ENCODE measurements around the gene TPP2.

TPP2 gene

DNA sequence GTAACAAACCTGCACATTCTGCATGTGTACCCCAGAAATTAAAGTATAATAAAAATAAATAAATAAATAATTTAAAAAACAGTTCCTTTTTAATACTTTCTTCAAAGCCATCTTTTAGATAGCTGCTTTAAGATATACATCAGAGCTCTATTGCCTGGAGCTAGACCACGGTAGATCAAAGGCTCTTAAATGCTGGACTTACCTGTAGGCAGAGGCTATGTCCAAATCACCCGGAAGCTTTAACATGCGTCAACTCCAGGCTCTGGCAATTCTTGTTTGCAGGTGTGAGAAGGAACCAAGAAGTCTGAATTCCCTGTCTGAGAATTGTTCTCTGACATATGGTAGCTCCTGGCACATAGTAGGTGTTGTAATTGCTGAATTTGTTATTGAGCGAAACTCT lies 99.7 kb downstream of the TPP2 start:
- no peak for DNase-seq

DNA sequence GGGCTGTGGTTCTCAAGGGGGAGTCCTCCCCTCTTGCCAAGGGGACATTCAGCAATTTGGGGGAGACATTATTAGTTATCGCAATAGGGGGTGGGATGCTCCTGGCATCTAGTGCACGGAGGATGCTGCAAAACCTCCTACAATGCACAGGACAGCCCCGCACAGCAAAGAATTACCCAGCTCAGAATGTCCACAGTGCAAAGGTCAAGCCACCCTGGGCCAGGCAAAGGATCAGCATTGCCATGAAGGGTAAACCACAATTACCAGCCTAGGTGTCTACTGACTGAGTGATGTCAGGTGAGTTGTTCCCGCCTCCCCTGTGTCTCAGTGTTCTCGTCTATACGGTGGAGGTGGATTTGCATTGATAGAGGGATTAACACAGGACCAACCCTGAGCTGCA lies 100.5 kb downstream of the TPP2 start:
- no peak for DNase-seq

DNA sequence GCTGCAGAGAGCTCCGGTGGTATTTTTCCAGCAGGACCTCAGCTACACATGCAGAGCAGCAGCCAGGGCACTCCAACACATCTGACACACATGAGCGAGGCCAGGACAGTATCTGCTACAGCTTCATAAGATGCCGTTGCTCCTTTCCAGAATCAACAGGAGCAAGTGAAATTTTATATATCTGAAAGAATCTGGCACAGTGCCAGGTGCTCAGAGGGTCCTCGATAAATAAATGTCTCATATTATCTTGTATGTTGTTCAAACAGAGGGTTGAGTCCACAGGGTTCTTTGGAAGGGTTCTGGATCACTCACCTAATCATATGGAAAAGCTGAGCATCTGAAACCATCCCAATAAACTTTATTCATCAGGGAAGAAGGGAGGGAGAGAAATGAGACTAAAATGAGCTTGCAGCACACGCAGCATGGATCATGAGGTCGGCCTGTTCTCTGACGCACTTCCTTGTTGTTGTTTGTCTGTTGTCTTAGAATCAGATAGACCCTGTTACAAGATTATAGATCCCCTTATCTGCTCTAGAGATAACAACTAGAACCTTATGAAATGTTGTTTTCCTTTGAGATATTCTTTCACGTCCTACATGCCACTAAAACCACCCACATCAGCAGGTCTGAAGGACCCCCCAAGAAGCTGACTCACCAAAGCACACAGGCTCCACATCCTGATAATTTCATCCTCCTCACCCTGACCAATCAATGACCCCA lies 101.3 kb downstream of the TPP2 start:
- DNase-seq, result no peak

DNA sequence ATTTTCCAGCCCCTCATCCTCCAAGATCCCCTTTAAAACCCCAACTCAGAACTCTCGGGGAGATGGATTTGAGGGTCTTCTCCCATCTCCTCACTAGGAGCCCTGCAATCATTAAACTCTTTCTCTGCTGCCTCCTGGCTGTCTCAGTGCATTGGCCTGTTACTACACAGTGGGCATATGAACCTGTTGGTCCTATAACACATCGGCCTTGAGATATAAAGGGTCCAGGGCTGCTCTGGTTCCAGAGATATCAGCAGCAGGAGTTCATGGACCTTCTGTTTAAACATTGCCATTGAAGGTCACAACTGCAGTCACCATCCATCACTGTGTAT lies 101.8 kb downstream of the TPP2 start:
- DNase-seq, result no peak

DNA sequence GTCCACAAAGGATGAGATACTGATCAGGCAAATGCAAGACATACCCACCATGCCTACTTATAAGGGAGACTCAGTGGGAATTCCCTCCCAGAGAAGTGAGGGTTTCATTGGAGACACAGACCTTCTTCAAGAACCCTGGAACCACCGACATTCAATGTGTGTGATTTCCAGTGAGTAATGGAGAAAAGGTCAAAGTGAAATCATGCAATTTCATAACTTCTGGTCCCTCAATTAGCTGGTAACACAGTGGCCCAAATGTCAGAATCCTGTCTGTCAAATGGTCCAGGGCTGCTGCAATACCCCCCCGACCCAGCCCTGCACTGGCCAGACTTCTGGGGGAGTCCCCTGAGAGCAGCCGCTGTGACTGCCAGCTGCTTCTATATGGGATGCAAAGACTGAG lies 102.7 kb downstream of the TPP2 start:
- DNase-seq, result no peak

DNA sequence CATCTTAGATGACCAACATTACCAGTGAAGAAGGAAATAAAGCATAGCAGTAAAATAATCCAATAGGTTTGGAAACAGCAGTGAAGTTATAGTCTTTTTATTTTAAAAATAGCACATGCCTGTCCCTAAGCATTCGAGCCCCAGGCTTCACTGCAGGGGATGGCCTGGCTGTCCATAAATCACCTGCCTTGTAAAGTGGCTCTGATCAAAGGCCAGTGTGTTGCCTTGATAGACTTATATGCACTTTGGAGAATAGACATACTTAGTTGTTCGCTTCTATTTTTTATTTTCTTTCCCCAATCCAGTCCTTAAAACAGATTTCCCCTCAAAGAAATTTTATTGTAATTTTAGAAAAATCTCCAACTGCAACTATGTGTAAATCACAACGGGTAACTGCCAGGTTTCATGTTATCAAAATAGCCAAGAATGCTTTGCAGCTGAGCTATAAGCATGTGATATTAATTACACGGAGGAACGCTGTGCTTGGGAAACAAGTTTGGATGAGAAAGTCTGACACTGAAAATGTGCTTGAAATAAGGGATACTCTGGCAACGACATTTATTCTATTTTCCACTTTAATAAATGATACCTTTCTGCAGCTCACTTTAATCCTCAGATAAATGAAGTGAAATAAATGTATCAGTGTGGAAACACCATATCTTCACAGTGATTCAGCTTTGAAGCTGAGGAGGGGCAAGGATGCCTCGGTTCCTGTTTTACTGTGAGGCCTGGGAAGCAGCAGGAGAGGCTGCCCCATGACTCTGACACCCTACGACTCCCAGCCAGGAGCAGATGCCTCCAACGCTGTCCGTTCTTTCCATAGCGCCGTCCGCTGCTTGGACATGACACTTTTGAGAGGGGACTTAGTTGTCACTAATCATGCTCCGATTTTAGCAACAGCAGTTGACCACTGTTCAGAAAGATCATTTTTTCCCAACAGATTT lies 103.6 kb downstream of the TPP2 start:
- DNase-seq, result no peak

DNA sequence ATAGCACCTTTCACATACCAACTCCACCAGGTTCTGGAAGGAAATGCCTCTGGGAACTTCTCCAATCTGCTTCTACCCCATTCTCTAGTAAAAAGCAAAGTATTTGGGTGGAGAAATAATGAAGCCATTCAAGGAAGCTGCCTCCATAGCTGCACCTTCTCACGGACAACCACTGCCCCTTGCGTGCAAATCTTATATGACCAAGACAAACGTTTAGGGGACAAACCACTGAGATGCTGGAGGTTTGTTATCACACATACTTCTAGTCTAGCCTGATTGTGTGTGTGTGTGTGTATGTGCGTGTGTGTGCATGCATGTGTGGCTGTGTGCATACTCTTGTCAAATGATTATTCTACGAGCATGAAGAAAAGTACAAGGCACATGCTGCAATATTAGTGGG lies 104.5 kb downstream of the TPP2 start:
- no peak for DNase-seq

DNA sequence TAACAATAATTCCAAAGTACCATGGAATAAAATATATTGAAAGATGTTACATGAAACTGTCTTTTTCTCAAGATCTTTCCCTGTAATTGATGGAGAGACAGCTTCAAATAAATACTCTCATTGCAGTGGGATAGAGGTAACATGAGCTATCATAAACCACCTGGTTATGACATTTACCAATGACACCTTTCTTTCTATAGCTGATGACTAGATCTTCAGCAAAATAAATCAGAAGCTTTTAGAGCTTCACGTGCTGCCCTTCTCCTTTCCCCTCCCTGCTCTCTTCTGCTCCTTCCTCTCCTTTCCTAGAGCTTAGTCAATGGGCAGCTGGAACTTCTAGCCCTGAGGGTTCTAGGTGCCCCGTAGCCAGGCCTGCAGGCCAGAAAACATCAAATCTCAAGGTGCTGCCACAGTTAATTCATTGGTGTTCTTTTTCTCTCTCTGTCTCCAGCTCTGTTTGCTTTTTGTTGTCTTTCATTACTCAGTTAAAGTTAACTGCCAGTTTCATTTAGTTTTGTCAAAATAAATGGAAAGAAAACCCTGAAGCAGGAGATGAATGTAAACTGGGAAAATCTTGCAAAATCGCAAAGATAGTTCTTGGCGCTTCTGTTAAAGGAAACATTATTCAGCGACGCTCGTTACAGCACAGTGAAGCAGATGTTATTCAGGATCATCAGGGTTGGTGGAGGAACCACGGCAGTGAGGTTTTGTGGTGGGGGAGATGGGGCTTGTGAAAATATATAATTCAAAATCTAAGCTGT lies 106.4 kb downstream of the TPP2 start:
- no peak for DNase-seq

DNA sequence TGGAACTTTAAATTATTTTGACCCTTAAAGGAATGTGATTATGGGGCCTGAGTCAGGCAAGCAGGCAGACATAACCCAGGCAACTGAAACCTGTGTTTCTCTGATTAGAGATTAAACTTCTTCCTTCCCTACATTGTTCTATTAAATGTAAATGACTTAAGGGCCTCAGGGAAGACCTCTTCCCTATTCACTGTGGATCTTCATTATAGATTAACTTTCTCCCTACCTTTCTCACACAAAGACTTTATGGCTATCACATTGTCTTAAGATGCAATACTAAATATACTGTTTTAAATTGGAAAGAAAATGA lies 106.9 kb downstream of the TPP2 start:
- no peak for DNase-seq

DNA sequence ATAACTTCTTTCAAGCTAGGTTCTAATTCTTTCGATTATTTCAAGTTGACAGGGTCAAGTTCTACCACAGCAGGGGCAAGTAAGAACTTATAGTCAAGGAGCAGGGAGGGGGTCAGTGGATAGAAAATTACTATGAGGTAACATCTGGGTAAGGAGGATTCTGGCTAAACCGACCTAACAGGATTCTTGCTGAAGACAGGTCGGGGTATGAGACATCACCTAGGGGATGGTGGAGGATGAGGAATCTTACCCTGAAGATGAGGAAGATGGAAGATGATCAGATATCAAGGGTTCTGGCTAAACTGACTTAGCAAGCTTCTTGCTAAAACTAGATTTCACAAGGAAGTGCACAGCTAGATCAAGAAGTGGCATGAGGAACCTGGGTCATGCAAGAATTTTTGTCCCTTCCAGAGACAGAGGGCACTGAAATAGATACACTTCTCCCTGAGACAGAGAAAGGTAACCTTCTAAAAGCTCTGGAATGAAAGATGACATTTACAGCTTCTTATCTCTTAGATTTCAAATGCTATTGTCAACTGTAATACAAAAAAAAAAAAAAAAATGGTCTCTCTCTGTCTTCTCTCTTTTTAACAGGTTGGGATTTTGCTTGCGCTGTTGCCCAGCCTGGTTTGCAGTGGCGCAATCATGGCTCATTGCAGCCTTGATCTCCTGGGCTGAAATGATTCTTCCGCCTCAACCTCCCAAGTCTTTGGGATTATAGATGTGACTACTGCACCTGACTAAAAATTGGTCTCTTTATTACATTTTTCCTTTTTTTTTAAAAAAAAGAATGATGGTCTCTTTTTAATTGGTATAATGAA lies 107.7 kb downstream of the TPP2 start:
- DNase-seq, result no peak

DNA sequence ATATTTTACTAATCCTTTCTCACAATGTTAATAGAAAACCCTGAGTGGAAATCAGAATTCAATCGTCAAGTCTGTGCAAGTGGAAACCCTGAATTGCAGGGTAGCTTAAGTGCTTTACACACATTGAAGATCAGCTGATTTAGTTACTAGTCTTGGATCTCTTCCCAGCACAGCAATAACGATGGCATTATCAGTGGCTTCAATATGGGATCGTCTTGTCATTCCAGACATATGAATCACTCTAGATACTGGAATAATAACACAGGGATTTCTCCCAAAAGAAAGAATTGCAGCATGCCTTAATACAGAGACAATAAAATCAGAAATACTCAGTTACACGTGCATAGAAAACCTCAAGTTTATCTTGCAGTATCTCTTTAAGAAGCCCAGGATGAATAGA lies 110.7 kb downstream of the TPP2 start:
- no peak for DNase-seq

DNA sequence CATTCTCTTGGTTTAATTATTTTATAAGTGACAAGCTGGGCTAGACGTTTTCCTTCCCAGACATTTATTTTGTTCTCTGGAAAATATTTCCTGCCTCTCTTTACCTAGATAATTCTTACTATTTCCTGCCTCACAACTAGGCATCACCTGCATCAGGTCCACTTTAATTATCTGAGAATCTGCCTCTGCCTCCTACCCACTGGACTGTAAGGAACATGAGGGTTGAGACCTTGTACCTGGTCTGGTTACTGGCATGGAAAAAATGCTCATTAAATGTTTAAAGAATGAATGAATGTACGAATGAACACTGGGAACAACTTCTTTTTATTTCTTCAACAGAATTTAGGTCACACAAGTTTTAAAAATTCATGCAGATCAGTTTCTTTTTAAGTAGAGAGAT lies 111.4 kb downstream of the TPP2 start:
- DNase-seq, result no peak

DNA sequence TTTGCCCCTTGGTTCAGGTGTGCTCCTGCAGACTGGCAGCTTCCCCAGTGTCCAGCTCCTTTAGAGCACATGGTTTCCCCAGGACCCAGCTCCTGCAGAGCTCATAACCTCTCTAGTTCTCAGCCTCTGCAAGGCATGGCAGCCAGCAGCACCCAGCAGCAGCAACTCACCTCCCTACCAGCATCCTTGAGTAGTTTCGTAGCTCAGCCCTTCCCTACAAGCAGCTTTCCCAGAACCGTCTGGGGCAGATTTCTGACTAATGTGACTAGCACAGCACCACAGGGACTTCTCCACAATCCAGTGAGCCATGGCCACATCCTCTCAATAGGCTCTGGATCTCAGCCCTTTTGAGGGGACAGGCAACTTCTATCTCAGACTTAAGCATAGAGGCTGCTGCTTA lies 112.2 kb downstream of the TPP2 start:
- DNase-seq, result no peak

DNA sequence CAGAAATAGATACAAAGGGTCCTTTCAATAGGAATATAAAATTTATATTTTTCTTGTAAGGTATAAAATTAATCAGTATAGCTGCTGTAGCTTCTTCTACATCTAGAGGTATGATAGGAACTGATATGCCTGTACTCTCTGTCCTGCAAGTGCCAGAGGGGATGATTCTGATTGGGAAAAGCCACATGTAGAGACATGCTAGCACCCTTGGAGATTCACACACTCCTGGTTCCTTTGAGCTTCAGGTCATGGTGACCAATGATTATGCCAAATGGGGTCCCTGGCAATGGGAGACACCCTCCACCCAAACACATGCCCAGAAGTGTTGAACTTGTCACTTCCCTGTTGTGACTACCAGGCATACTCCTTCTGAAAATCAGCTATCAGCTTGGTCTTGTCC lies 112.8 kb downstream of the TPP2 start:
- no peak for DNase-seq

DNA sequence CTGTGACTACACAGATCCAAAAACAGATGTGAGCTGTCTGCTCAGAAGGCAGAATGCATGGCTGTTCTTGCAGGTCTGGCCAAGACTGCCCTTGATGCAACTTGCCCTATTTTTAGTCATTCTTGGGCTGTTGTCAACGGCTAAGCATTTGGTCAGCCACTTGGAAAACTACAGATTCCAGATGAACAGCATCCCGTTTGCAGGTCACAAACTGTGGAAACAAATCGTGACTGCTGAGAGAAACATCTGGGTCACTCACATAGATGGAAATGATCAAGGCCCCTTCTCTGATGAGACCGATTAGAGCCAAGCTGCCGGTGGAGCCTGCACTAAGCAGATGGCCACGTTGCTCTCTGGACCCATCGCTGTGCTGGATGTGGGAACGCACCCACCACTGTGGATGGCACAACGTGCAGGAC lies 113.5 kb downstream of the TPP2 start:
- DNase-seq, result no peak

DNA sequence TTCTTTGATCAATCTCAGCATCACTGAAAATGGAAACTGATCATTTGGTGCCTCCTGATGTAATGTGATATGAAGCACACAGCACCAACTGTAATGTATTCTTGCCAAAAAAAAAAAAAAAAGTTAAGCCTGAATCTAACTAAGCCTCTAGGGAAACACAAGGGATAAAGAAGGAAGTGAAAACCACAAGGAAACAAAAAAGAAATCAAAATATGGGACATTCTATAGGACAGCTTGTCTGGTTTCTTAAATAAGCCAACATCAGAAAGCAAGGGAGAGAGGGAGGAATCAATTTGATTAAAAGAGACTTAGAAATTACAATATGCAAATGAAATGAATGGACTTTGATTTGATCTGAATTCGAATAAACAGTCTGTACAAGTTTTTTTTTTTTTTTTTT lies 118.7 kb downstream of the TPP2 start:
- no peak for DNase-seq

DNA sequence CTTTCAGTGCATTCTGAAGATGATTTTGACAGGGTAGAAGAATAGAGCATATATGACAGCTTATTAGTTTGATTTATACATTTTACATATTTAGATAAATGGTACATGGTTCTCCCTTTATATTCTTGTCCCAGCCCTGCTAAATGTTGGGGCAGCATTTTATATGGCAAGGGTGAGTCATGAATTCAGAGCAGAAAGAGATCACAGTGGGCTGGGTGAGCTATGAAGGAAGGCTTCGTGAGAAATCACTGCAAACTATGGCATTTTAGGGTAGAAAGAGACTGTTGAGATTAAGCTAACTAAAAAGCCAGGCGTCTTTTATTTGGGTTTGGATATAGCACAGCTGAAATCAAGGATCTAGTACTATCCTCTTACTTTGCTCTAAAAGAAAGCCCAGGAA lies 122.0 kb downstream of the TPP2 start:
- DNase-seq, result no peak

DNA sequence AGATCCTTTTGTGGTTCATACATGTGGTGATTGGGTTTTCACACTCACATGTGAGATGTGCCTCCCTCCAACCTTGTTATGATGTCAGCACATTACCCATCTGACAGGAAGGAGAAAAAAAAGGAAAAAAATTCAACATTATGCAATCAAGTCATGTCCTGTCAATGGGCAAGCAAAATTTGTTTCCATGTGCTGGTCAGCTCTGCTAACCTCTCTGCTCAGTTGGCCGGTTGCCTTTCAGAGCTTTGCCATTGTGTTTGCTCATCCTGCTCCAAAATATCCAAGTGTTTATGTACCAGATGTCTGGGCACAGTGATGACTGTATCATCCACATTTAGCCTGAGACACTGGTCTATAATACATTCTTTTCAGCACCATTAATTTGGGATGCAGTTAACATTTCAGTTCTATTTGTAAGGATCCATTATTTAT lies 125.0 kb downstream of the TPP2 start:
- peak; percentile 32 for DNase-seq

DNA sequence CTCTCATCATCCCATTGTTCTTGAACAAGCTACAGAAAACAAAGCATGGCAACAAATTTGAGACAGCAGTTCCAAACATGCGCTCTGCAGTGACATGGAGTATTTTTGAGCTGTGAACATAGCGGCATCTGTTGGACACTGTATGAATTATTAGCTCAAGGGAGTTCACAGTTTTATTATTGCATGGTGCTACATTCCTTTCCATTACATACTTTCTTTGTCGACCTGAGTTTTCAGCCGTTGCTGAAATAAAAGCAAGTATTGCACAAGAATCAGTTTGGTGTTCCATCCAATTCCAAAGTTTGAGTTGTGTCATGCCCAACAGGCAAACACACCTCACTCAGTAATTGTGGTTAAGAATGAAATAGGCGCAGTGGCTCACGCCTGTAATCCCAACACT lies 128.1 kb downstream of the TPP2 start:
- DNase-seq, result peak; percentile 19

DNA sequence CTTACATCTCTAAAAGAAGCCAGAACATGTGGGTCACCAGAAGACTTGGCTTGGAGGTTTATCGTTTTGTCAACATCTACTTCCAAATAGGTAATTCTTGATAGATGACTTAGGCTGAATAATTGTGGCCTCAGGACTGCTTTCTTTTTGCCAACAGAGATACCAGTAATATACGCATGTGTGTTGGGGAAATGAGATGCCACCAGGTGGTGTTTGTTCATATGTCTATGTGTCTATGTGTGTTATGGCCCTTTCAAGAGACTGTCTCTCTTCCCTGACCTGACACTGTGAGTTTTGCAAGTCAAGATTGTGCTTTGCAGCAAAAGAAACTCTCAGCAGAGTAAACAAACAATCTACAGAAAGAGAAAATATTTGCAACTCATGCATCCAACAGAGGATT lies 129.6 kb downstream of the TPP2 start:
- DNase-seq, result peak; percentile 22

Measured in CD4-positive, alpha-beta T cell treated with Interleukin-10 for 1 hour (primary cell).